Measurements from ENCODE around the gene SELPLG. TPM values are rescaled to one million over a fixed set of nuclear protein-coding genes. Genes with fewer than 3 reads are reported as not detected.
A peak's percentile ranks its signal among the peaks of the same experiment; 100 is the strongest.
"Not testable (repeated sequence)": the region's sequence is repeated elsewhere in the genome, so short reads cannot be mapped to it uniquely, and the experiment has no call there.

SELPLG gene
- 5.9 TPM for polyA plus RNA-seq (2013, experiment 1 of 2; ENCODE audit: insufficient read length)
- polyA plus RNA-seq (2013, experiment 2 of 2; ENCODE audit: insufficient read length), result 3.0 TPM

GRCh38 chr12:108633534-108634248 is at the start of gene SELPLG:
Gene SELPLG, minus strand, starts transcription at chr12:108633894. Its CDS starts 9,587 bp downstream, at chr12:108624307.
- no peak for DNase-seq

- DNase-seq, result no peak
Measured at GRCh38 chr12:108681317-108681716, 47.6 kb upstream of the SELPLG start.

GRCh38 chr12:108679106-108679681 is 45.5 kb upstream of the SELPLG start:
- DNase-seq, result no peak

- no peak for DNase-seq
Measured at GRCh38 chr12:108678104-108678730, 44.5 kb upstream of the SELPLG start.

GRCh38 chr12:108677381-108677780 is 43.7 kb upstream of the SELPLG start:
- no peak for DNase-seq

GRCh38 chr12:108676707-108677106 is 43.0 kb upstream of the SELPLG start:
- no peak for DNase-seq

- DNase-seq, result no peak
Measured at GRCh38 chr12:108675792-108676191, 42.1 kb upstream of the SELPLG start.

GRCh38 chr12:108672054-108672453 is 38.4 kb upstream of the SELPLG start:
- DNase-seq, result no peak

GRCh38 chr12:108671110-108671509 is 37.4 kb upstream of the SELPLG start:
- no peak for DNase-seq

- no peak for DNase-seq
Measured at GRCh38 chr12:108670066-108670631, 36.5 kb upstream of the SELPLG start.

GRCh38 chr12:108668542-108668941 is 34.8 kb upstream of the SELPLG start:
- DNase-seq, result no peak

GRCh38 chr12:108668063-108668462 is 34.4 kb upstream of the SELPLG start:
- DNase-seq, result no peak

- DNase-seq, result no peak
Measured at GRCh38 chr12:108667349-108667748, 33.7 kb upstream of the SELPLG start.

GRCh38 chr12:108666401-108666881 is 32.7 kb upstream of the SELPLG start:
- no peak for DNase-seq

GRCh38 chr12:108665608-108666202 is 32.0 kb upstream of the SELPLG start:
- no peak for DNase-seq

GRCh38 chr12:108664338-108665258 is 30.9 kb upstream of the SELPLG start:
- DNase-seq, result peak; percentile 92

GRCh38 chr12:108663324-108664015 is 29.8 kb upstream of the SELPLG start:
- no peak for DNase-seq

- DNase-seq, result not testable (repeated sequence)
Measured at GRCh38 chr12:108658115-108658514, 24.4 kb upstream of the SELPLG start.

- no peak for DNase-seq
Measured at GRCh38 chr12:108657130-108657745, 23.5 kb upstream of the SELPLG start.

- DNase-seq, result not testable (repeated sequence)
Measured at GRCh38 chr12:108656247-108656646, 22.6 kb upstream of the SELPLG start.

- not testable (repeated sequence) for DNase-seq
Measured at GRCh38 chr12:108655812-108656175, 22.1 kb upstream of the SELPLG start.

Data from fibroblast of skin of back (primary cell).